ENCODE results near the gene GRIN3B.

DNA sequence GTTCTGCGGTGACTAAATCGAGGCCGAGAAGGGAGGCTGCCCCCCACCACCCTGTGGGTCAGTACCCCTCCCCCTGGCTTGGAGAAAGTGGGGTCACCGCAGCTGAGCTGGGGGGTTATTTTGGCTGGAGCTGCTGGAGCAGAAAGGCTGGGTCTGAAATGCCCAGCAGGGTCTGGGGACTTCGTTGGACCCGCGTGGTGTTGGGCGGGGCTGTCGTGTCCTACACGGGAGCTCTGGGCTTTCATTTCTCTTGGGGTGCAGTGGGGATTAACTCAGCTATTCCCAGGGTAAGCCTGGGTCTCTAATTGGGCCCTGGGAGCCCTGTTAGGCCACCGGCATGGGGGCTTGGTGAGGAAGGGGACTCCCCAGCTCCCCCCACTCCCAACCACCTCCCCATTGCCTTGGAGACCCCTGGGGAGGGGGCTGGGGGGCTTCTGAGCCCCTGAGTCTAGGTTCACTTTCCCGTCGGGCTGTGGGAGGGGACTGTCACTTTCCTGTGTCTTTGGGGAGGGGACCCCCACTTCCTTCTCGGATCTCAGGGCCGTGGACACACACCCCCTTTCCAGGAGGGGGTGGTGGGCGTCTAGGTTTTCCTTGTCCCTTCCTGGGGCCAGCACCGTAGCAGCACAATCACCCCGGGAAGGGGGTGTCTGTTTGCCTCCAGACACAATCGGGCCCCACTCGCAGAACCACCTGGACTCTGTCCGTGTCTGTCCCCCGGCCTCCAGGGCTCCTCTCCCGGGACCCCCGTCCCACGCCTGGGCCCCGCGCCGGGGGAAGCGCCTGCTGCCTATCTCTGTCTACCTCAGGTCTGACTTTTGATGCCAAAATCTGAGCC lies 26.3 kb upstream of the GRIN3B start:
- TF ChIP-seq, protein P1, sequence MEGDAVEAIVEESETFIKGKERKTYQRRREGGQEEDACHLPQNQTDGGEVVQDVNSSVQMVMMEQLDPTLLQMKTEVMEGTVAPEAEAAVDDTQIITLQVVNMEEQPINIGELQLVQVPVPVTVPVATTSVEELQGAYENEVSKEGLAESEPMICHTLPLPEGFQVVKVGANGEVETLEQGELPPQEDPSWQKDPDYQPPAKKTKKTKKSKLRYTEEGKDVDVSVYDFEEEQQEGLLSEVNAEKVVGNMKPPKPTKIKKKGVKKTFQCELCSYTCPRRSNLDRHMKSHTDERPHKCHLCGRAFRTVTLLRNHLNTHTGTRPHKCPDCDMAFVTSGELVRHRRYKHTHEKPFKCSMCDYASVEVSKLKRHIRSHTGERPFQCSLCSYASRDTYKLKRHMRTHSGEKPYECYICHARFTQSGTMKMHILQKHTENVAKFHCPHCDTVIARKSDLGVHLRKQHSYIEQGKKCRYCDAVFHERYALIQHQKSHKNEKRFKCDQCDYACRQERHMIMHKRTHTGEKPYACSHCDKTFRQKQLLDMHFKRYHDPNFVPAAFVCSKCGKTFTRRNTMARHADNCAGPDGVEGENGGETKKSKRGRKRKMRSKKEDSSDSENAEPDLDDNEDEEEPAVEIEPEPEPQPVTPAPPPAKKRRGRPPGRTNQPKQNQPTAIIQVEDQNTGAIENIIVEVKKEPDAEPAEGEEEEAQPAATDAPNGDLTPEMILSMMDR (IDR thresholded peaks at IDR 0.05): no peak
- no peak for TF ChIP-seq EZH2 (IDR thresholded peaks at IDR 0.05; ENCODE audit: borderline replicate concordance, insufficient read depth, low read depth, low read length, poor library complexity, severe bottlenecking)

Measured in B cell (primary cell).